Large intestine (tissue), 3 donors: ENCODE results near the gene COL4A3. TPM values are rescaled to one million over a fixed set of nuclear protein-coding genes. Genes with fewer than 3 reads are reported as not detected.
"Not testable (repeated sequence)": the region's sequence is repeated elsewhere in the genome, so short reads cannot be mapped to it uniquely, and the experiment has no call there.

Source experiments
- DNase-seq, 2 donors: peaks; one replicate each; pipeline versions ENCODE4 v3.0.0 to v3.0.0-alpha.2; 2013
- H3K27ac ChIP-seq: one replicate; pipeline ENCODE4 v1.5.1; 2013; ENCODE audit warnings: low read length
- H3K27me3 ChIP-seq: 2 replicates; pipeline ENCODE4 v1.6.1; 2013; ENCODE audit warnings: low read length; ENCODE audit not compliant: control insufficient read depth, insufficient read depth
- H3K36me3 ChIP-seq: 2 replicates; pipeline ENCODE4 v1.6.1; 2013; ENCODE audit warnings: low read length; ENCODE audit not compliant: control insufficient read depth, insufficient read depth
- H3K4me1 ChIP-seq: one replicate; pipeline ENCODE4 v1.6.1; 2013; ENCODE audit warnings: low read length; ENCODE audit not compliant: control insufficient read depth, insufficient read depth
- H3K4me3 ChIP-seq: one replicate; pipeline ENCODE4 v1.5.1; 2013; ENCODE audit warnings: low read length
- H3K9me3 ChIP-seq: one replicate; pipeline ENCODE4 v1.6.1; 2013; ENCODE audit warnings: mild to moderate bottlenecking, low read depth, low read length, moderate library complexity; ENCODE audit not compliant: control insufficient read depth
- WGBS: methylation state at CpG from one replicate; pipeline ENCODE4 v1.1.5; 2013; ENCODE audit warnings: low lambda C conversion rate; ENCODE audit not compliant: insufficient coverage; 5-methylcytosine and 5-hydroxymethylcytosine counted together
- polyA plus RNA-seq: library from polyadenylated mRNA; unstranded; fragments of 120-200 nt; gene quantifications from one replicate; pipeline ENCODE4 v1.2.1, GENCODE V29; 2013

The COL4A3 gene
- polyA plus RNA-seq, 1 donor = 0.19 TPM

- Histone ChIP-seq H3K4me3 (no peak overlapping the region), H3K27ac (no peak overlapping the region), H3K36me3 (no peaks in the 10 kb centered on the region), H3K4me1 (no peaks in the 10 kb centered on the region), H3K27me3 (no peaks in the 10 kb centered on the region), H3K9me3 (no peaks in the 10 kb centered on the region)
- DNase-seq = no peak
- no CpG with 5 or more reads among the region's 4 CpGs for WGBS
These were observed 40.0 kb downstream of the COL4A3 start for GRCh38 chr2:227204452-227204851.

DNA sequence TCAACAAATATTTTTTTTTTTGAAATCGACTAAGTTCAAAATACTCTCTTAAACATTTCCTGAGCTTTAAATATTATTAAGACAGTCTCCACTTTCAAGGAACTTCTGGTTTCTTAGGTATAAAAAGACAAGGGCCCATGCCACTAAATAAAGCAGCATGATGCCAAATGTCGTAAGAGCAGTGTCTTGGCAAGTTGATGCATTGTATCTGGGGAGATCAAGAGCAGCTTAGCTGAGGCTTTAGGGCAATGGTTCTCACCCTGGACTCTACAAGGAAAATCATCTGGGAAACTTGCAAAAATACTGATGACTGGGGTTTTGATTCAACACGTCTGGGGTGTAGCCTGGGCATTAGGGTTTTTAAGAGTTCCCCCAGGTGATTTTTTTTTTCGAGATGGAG, 41.3 kb downstream of the COL4A3 start:
- no peaks in the 10 kb centered on the region for H3K36me3 ChIP-seq
- no peak overlapping the region for H3K27ac ChIP-seq
- H3K4me1 ChIP-seq = no peaks in the 10 kb centered on the region
- WGBS = no CpG with 5 or more reads among the region's 4 CpGs
- no peak overlapping the region for H3K4me3 ChIP-seq
- no peak for DNase-seq
- no peaks in the 10 kb centered on the region for H3K9me3 ChIP-seq
- no peaks in the 10 kb centered on the region for H3K27me3 ChIP-seq

GRCh38 chr2:227206406-227206805, 42.0 kb downstream of the COL4A3 start:
- Histone ChIP-seq H3K27ac (no peak overlapping the region), H3K4me1 (no peaks in the 10 kb centered on the region), H3K36me3 (no peaks in the 10 kb centered on the region), H3K4me3 (no peak overlapping the region), H3K27me3 (no peaks in the 10 kb centered on the region), H3K9me3 (no peaks in the 10 kb centered on the region)
- DNase-seq = no peak
- 84% methylated on average over 5 of the region's 9 CpGs for WGBS

DNA sequence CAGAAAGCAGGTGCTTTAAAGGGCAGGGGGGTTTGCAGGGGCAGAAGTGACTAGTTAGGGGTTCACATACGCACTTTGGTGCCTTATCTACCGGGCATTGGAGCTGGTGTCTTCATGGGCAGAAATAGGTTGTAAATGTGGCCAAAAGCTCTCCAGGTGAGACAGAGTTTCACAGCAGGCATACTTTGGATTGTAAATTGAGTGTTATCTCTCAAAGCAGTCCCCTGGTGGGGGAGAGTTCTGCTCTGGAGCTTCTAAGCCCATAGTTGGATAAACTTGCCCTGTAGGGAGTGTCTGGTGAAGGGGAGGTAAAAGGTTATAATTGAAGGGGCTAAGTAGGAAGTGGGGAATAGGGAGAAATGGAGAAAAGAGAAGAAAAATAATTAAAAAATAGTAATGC, 43.1 kb downstream of the COL4A3 start:
- no CpG with 5 or more reads among the region's 2 CpGs for WGBS
- H3K4me3 ChIP-seq = no peak overlapping the region

GRCh38 chr2:227214622-227215041, 50.2 kb downstream of the COL4A3 start:
- no peaks in the 10 kb centered on the region for H3K36me3 ChIP-seq
- H3K4me3 ChIP-seq = no peak overlapping the region
- H3K27ac ChIP-seq = no peak overlapping the region
- no peaks in the 10 kb centered on the region for H3K9me3 ChIP-seq
- DNase-seq = no peak
- 62% methylated on average over 2 of the region's 3 CpGs for WGBS
- H3K4me1 ChIP-seq = no peaks in the 10 kb centered on the region
- no peaks in the 10 kb centered on the region for H3K27me3 ChIP-seq

More for the DNA sequence above, 43.1 kb downstream of the COL4A3 start:
- Histone ChIP-seq H3K36me3 (no peaks in the 10 kb centered on the region), H3K27me3 (no peaks in the 10 kb centered on the region), H3K4me1 (no peaks in the 10 kb centered on the region), H3K27ac (no peak overlapping the region), H3K9me3 (no peaks in the 10 kb centered on the region)
- no peak for DNase-seq

- no peaks in the 10 kb centered on the region for H3K36me3 ChIP-seq
- no peak overlapping the region for H3K27ac ChIP-seq
- DNase-seq = no peak
- H3K4me3 ChIP-seq = no peak overlapping the region
- no peaks in the 10 kb centered on the region for H3K4me1 ChIP-seq
- H3K9me3 ChIP-seq = no peaks in the 10 kb centered on the region
- H3K27me3 ChIP-seq = no peaks in the 10 kb centered on the region
- WGBS = 40% methylated on average over 2 of the region's 4 CpGs
These were observed 55.1 kb downstream of the COL4A3 start for GRCh38 chr2:227219312-227220105.

- no peak overlapping the region for H3K4me3 ChIP-seq
- WGBS = no CpG with 5 or more reads among the region's 1 CpG
- DNase-seq = no peak
- H3K4me1 ChIP-seq = no peaks in the 10 kb centered on the region
- no peaks in the 10 kb centered on the region for H3K36me3 ChIP-seq
- no peaks in the 10 kb centered on the region for H3K27me3 ChIP-seq
- no peaks in the 10 kb centered on the region for H3K9me3 ChIP-seq
- no peak overlapping the region for H3K27ac ChIP-seq
These were observed 56.7 kb downstream of the COL4A3 start for GRCh38 chr2:227221120-227221519.

DNA sequence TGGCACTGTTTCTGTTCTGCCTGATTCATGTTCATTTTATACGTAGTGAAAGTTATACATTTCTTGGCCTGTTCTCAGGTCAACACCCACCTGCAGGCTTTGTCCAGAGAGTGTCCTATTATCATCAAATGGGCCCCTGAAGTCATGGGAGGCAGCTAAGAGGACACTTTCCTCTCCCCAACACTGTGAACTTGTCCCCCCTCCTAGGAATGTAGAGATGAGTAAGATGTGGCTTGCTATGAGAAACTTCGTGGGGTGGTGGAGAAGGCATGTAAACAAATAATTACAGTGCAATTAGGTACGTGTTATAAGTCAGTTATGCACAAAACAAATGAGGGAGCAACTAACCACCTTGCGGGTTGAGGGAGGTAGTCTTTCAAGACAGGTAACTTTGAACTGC, 57.9 kb downstream of the COL4A3 start:
- no peak for DNase-seq
- WGBS = no CpG with 5 or more reads among the region's 4 CpGs
- Histone ChIP-seq H3K27ac (no peak overlapping the region), H3K4me3 (no peak overlapping the region), H3K27me3 (no peaks in the 10 kb centered on the region), H3K4me1 (no peaks in the 10 kb centered on the region), H3K9me3 (no peaks in the 10 kb centered on the region), H3K36me3 (no peaks in the 10 kb centered on the region)

DNA sequence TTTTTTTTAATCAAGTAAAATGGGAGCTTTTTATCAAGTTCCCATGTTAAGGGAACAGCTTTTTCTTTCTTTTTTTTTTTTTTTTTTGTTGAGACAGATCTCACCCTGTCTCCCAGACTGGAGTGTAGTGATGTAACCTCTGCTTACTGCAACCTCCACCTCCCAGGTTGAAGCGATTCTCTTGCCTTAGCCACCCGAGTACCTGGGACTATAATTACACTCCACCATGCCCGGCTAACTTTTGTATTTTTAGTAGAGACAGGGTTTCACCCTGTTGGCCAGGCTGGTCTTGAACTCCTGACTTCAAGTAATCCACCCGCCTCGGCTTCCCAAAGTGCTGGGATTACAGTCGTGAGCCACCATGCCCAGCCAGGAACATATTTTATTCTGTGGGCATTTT, 61.2 kb downstream of the COL4A3 start:
- not testable (repeated sequence) for H3K27ac ChIP-seq, H3K9me3 ChIP-seq
- no CpG with 5 or more reads among the region's 6 CpGs for WGBS

GRCh38 chr2:227228061-227228667, 63.7 kb downstream of the COL4A3 start:
- Histone ChIP-seq H3K9me3 (no peaks in the 10 kb centered on the region), H3K27me3 (peaks cover 4% of the 10 kb centered on the region), H3K4me1 (no peaks in the 10 kb centered on the region), H3K27ac (no peak overlapping the region), H3K4me3 (no peak overlapping the region), H3K36me3 (no peaks in the 10 kb centered on the region)
- DNase-seq = no peak
- WGBS = no CpG with 5 or more reads among the region's 14 CpGs

More for the DNA sequence above, 61.2 kb downstream of the COL4A3 start:
- not testable (repeated sequence) for H3K27me3 ChIP-seq, H3K4me1 ChIP-seq, DNase-seq, H3K4me3 ChIP-seq, H3K36me3 ChIP-seq

DNA sequence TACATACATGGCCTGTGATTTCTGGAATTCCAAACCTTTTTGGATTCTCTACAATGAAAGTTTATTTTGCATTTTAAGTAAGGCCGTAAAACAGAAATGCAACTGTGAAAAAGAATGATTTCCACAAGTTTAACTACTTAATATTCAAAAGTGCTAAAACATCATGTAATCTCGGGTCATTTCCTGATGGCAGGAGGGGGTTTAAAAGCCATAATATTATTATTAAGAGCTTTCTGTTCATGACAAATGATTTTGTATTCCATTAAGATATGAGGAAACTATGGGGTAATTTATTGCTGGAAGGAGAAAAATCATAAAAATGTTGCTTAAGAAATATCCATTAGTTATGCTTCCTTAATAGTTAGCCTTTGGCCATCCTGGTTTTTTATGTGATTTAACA, 65.7 kb downstream of the COL4A3 start:
- WGBS = no CpG with 5 or more reads among the region's 2 CpGs
- H3K27me3 ChIP-seq = peaks cover 4% of the 10 kb centered on the region
- no peak for DNase-seq
- H3K27ac ChIP-seq = no peak overlapping the region
- no peaks in the 10 kb centered on the region for H3K9me3 ChIP-seq
- no peaks in the 10 kb centered on the region for H3K4me1 ChIP-seq
- no peaks in the 10 kb centered on the region for H3K36me3 ChIP-seq
- no peak overlapping the region for H3K4me3 ChIP-seq
